PC-3 (cell line): ENCODE measurements around the gene GPHA2. TPM values are rescaled to one million over a fixed set of nuclear protein-coding genes. Genes with fewer than 3 reads are reported as not detected.
A peak's percentile ranks its signal among the peaks of the same experiment; 100 is the strongest.

Source experiments
- ATAC-seq: fragments of 200-7000 bp; cut with Tn5 transposase; 2 replicates; pipeline ENCODE4 v1.9.1; 2020; ENCODE audit warnings: mild to moderate bottlenecking, moderate library complexity
- BruUV-seq: library from RNA; stranded (reverse); fragments of 400-500 nt; replicated peaks from 2 replicates; lab custom pipeline; 2021; lab: Mats Ljungman, UMichigan
- CTCF ChIA-PET: fragments of 300-600 bp; sonication (Branson Sonifier 250); formaldehyde crosslinking; loops from one replicate; lab custom pipeline; 2022; ENCODE audit warnings: antibody characterized with exemption; lab: Charles Lee
- POLR2A ChIA-PET: fragments of 300-600 bp; sonication (Branson Sonifier 250); formaldehyde crosslinking; loops from one replicate; lab custom pipeline; 2022; ENCODE audit warnings: antibody characterized with exemption; ENCODE audit not compliant: unreplicated experiment; lab: Charles Lee
- DNase-seq: peaks from one replicate; pipeline ENCODE4 v3.0.0-alpha.2; 2015
- H2AFZ ChIP-seq: fragments of 300-600 bp; sonication (generic); 2 replicates; pipeline ENCODE4 v1.6.0; 2016; ENCODE audit warnings: antibody characterized with exemption, low read length
- H3F3A ChIP-seq: fragments of 300-600 bp; sonication (generic); one replicate; pipeline ENCODE4 v1.6.0; 2017; ENCODE audit warnings: antibody characterized with exemption, low read length, control low read depth, mild to moderate bottlenecking; ENCODE audit not compliant: unreplicated experiment
- H3K27ac ChIP-seq: fragments of 300-600 bp; sonication (generic); 2 replicates; pipeline ENCODE4 v1.5.1; 2016; ENCODE audit warnings: mild to moderate bottlenecking, low read length
- H3K27me3 ChIP-seq: fragments of 300-600 bp; sonication (generic); 2 replicates; pipeline ENCODE4 v1.6.1; 2016; ENCODE audit warnings: low read length, mixed read lengths
- H3K36me3 ChIP-seq: fragments of 300-600 bp; sonication (generic); 2 replicates; pipeline ENCODE4 v1.6.1; 2016; ENCODE audit warnings: low read depth, mixed run types, low read length, mixed read lengths
- H3K4me1 ChIP-seq: fragments of 300-600 bp; sonication (generic); 2 replicates; pipeline ENCODE4 v1.5.1; 2016; ENCODE audit warnings: low read length; ENCODE audit not compliant: insufficient read depth
- H3K4me2 ChIP-seq: fragments of 300-600 bp; sonication (generic); 2 replicates; pipeline ENCODE4 v1.6.0; 2016; ENCODE audit warnings: low read length
- H3K4me3 ChIP-seq: fragments of 300-600 bp; sonication (generic); 2 replicates; pipeline ENCODE4 v1.5.1; 2016; ENCODE audit warnings: mild to moderate bottlenecking, low read length, mixed read lengths
- H3K79me2 ChIP-seq: fragments of 300-600 bp; sonication (generic); 2 replicates; pipeline ENCODE4 v1.6.1; 2017; ENCODE audit warnings: low read length, mixed read lengths
- H3K9ac ChIP-seq: fragments of 300-600 bp; sonication (generic); 2 replicates; pipeline ENCODE4 v1.6.0; 2016; ENCODE audit warnings: mild to moderate bottlenecking, low read length
- H3K9me2 ChIP-seq: fragments of 300-600 bp; sonication (generic); replicated peaks from 2 replicates; pipeline ENCODE4 v1.6.1; 2016; ENCODE audit warnings: mixed run types, low read length, mixed read lengths
- H3K9me3 ChIP-seq: fragments of 300-600 bp; sonication (generic); 2 replicates; pipeline ENCODE4 v1.6.1; 2016; ENCODE audit warnings: low read length, mixed read lengths
- H4K20me1 ChIP-seq: fragments of 300-600 bp; sonication (generic); 2 replicates; pipeline ENCODE4 v1.6.1; 2016; ENCODE audit warnings: low read length, mixed read lengths
- EZH2 ChIP-seq: fragments of 300-600 bp; sonication (generic); IDR thresholded peaks from one replicate; pipeline ENCODE4 v1.6.1; 2017; ENCODE audit warnings: antibody characterized with exemption, mild to moderate bottlenecking, low read length; ENCODE audit not compliant: unreplicated experiment
- EZH2phosphoT487 ChIP-seq: fragments of 300-600 bp; sonication (generic); IDR thresholded peaks from 2 replicates; pipeline ENCODE4 v1.6.1; 2018; ENCODE audit warnings: mild to moderate bottlenecking, antibody characterized with exemption, low read length, borderline replicate concordance
- intact Hi-C: fragments of 100-400 bp; cut with micrococcal nuclease; formaldehyde crosslinking; loops from 2 replicates; pipeline ENCODE4 v1.9.0; 2023
- total RNA-seq: library from RNA; depleted of rRNA; stranded (reverse); fragments of >200 nt; gene quantifications from 2 replicates; pipeline ENCODE4 v1.2.3, GENCODE V29; 2014
- TF ChIP-seq, protein P1 (sequence below): fragments of 300-600 bp; sonication (generic); conservative IDR thresholded peaks from 2 replicates; pipeline ENCODE4 v1.5.1; 2017; ENCODE audit warnings: antibody characterized with exemption, low read depth, mild to moderate bottlenecking, low read length

The GPHA2 gene
- total RNA-seq, 1 experiment from 2014 or later = not detected

DNA sequence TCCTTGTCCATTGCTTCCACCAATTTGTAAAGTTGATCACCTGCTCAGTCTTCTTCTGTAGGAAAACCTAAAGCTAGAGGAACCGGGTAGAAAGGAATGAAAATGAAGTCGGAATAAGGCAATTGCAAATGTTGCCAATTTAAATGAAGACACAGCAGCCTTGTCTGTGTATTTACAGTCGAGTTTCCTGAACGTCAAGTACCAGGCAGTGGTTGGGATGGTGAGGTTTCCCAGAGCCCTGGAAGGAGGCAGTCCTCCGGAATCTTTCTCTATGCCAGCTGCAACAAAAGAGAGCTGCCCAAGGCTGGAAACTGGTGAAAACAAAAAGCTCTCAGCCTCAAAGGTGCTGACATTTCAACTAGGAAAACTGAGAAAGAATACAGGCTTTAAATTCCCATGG lies 18.5 kb upstream of the GPHA2 start:
- no peak overlapping the region for H3K4me2 ChIP-seq
- POLR2A ChIA-PET = interaction anchor here (0.7 kb wide), 1 partner anchor 1812 kb away, joined by 4 read pairs; no protein-coding TSS in a partner anchor
- H2AFZ ChIP-seq = no peak overlapping the region
- no peaks in the 10 kb centered on the region for H4K20me1 ChIP-seq
- peaks cover 14% of the 10 kb centered on the region for H3K27me3 ChIP-seq
- no TSS peak for BruUV-seq
- H3K27ac ChIP-seq = no peak overlapping the region
- ATAC-seq (no peak), DNase-seq (no peak)
- no peaks in the 10 kb centered on the region for H3K79me2 ChIP-seq
- intact Hi-C loops = no loop called here
- H3K4me1 ChIP-seq = 0 out of 2 replicates have a peak, but pooled peaks cover under 1% of the 10 kb centered on the region
- TF ChIP-seq EZH2 (no peak), EZH2phosphoT487 (no peak)
- TF ChIP-seq, protein P1, sequence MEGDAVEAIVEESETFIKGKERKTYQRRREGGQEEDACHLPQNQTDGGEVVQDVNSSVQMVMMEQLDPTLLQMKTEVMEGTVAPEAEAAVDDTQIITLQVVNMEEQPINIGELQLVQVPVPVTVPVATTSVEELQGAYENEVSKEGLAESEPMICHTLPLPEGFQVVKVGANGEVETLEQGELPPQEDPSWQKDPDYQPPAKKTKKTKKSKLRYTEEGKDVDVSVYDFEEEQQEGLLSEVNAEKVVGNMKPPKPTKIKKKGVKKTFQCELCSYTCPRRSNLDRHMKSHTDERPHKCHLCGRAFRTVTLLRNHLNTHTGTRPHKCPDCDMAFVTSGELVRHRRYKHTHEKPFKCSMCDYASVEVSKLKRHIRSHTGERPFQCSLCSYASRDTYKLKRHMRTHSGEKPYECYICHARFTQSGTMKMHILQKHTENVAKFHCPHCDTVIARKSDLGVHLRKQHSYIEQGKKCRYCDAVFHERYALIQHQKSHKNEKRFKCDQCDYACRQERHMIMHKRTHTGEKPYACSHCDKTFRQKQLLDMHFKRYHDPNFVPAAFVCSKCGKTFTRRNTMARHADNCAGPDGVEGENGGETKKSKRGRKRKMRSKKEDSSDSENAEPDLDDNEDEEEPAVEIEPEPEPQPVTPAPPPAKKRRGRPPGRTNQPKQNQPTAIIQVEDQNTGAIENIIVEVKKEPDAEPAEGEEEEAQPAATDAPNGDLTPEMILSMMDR = no peak
- H3F3A ChIP-seq = no peaks in the 10 kb centered on the region
- H3K9me3 ChIP-seq = no peaks in the 10 kb centered on the region
- no peaks in the 10 kb centered on the region for H3K9me2 ChIP-seq
- CTCF ChIA-PET = no interaction called here
- no peak overlapping the region for H3K4me3 ChIP-seq
- H3K9ac ChIP-seq = no peak overlapping the region
- H3K36me3 ChIP-seq = no peaks in the 10 kb centered on the region

DNA sequence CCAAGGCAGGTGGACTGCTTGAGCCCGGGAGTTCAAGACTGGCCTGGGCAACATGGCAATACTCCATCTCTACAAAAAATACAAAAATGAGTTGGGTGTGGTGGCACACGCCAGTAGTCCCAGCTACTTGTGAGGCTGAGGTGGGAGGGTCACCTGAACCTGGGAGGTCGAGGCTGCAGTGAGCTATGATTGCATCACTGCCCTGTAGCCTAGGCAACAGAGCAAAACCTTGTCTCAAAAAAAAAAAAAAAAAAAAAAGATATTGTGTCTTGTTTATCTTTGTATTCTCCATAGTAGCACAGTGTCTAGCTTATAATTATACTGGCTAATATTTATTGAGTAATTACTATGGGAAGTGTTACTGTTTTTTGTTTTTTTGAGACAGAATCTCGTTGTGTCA lies 15.8 kb upstream of the GPHA2 start:
- ATAC-seq (no peak), DNase-seq (no peak)
- H3K27ac ChIP-seq = no peak overlapping the region
- H3K4me1 ChIP-seq = no peaks in the 10 kb centered on the region
- H3K4me3 ChIP-seq = no peak overlapping the region
- H3K4me2 ChIP-seq = no peak overlapping the region
- no peaks in the 10 kb centered on the region for H3F3A ChIP-seq
- H3K9me2 ChIP-seq = no peaks in the 10 kb centered on the region
- intact Hi-C loops = no loop called here
- BruUV-seq = no TSS peak
- no peaks in the 10 kb centered on the region for H3K36me3 ChIP-seq
- ChIA-PET CTCF (no interaction called here), POLR2A (no interaction called here)
- H3K79me2 ChIP-seq = no peaks in the 10 kb centered on the region
- H3K27me3 ChIP-seq = peaks cover 14% of the 10 kb centered on the region
- H3K9ac ChIP-seq = no peak overlapping the region
- H3K9me3 ChIP-seq = no peaks in the 10 kb centered on the region
- TF ChIP-seq, protein P1 = no peak
- TF ChIP-seq EZH2 = no peak
- TF ChIP-seq EZH2phosphoT487 = no peak
- H2AFZ ChIP-seq = no peak overlapping the region
- H4K20me1 ChIP-seq = no peaks in the 10 kb centered on the region

DNA sequence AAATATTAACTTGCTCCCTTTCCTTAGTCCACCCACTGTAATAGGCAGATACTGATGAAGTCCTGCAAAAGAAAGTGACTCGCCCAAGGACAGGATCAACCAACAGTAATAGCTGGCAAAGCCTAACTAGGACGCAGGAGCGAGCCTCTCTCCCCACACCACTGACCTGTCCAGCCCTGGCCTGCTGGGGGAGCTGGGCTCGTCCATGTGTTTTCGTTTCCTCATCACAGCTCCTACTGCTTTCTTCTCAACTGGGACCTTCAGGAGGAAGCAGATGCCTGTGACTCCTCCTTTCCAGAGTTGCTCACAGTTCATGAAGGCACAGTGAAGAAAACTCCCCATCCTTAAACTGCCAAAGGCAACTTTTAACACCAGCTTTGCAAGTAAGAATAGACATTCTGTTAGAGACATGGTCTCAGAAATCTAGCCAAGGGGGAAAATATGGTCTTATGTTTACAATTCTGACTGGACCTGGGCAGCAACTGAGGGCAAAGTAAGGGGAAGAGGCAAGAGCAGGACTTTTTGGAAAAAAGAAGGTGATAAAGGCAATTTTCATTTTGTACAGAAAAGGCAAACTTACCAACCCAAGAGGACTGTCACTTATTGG lies 11.6 kb upstream of the GPHA2 start:
- ATAC-seq (peak; percentile 49), DNase-seq (no peak)
- Histone ChIP-seq H3K36me3 (no peaks in the 10 kb centered on the region), H3K4me2 (no peak overlapping the region), H4K20me1 (no peaks in the 10 kb centered on the region), H3K4me3 (no peak overlapping the region), H3K27ac (no peak overlapping the region), H3F3A (no peaks in the 10 kb centered on the region), H2AFZ (no peak overlapping the region), H3K4me1 (no peaks in the 10 kb centered on the region), H3K9me3 (no peaks in the 10 kb centered on the region), H3K9me2 (no peaks in the 10 kb centered on the region), H3K79me2 (no peaks in the 10 kb centered on the region), H3K27me3 (no peaks in the 10 kb centered on the region), H3K9ac (no peak overlapping the region)
- no peak for TF ChIP-seq EZH2phosphoT487
- CTCF ChIA-PET = interaction anchor here (0.8 kb wide), 1 partner anchor 15 kb away, joined by 5 read pairs; no protein-coding TSS in a partner anchor
- intact Hi-C loops = no loop called here
- POLR2A ChIA-PET = no interaction called here
- BruUV-seq = no TSS peak
